ENCODE data around the gene TXNL1.
"Not testable (repeated sequence)": the region's sequence is repeated elsewhere in the genome, so short reads cannot be mapped to it uniquely, and the experiment has no call there.

The TXNL1 gene

GRCh38 chr18:56638232-56639103 is at the start of gene TXNL1:
TXNL1 (minus strand) TSS chr18:56638592; CDS start chr18:56638440, 152 bp downstream.
- DNase-seq (ENCODE audit: low read depth), result peak; percentile 96

GRCh38 chr18:56684277-56684676 is 45.9 kb upstream of the TXNL1 start:
- H3K4me3 ChIP-seq (ENCODE audit: low read depth, low read length), result no peak overlapping the region
- DNase-seq (ENCODE audit: low read depth), result no peak

More at GRCh38 chr18:56638232-56639103, at the start of gene TXNL1:
- H3K4me3 ChIP-seq (ENCODE audit: low read depth, low read length), result peak within 1 kb of the TSS; percentile 94

DNA sequence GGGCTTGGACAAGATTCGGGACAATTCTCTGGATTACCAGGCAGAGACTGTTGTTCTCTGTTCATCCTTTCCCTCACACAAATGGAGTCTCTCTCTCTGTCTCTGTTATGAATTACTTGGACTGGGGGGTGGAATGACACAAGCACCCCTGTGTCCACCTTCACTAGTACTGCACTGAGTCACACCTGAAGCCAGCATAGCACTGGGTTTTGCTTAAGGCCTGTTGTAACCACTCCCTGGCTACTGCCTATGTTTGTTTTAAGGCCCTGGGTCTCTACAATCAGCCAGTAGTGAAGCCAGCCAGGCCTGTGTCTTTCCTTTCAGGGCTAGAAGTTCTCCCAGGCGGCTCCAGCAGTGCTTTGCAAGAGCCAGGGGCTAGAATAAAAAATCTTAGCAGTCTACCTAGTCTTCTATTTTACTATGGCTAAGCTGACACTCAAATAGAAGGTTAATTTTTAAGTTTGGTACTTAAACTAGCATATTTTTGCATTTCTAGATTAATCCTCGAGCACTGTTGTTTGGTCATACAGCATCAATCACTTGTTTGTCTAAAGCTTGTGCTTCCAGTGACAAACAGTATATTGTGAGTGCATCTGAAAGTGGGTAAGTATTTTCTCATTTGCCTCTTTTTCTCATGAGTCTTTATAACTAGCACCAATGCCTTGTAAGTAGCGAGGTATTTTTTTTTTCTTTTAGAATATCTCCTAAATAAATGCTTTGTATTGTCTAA is 40.6 kb upstream of the TXNL1 start:
- no peak overlapping the region for H3K4me3 ChIP-seq (ENCODE audit: low read depth, low read length)
- no peak for DNase-seq (ENCODE audit: low read depth)

DNA sequence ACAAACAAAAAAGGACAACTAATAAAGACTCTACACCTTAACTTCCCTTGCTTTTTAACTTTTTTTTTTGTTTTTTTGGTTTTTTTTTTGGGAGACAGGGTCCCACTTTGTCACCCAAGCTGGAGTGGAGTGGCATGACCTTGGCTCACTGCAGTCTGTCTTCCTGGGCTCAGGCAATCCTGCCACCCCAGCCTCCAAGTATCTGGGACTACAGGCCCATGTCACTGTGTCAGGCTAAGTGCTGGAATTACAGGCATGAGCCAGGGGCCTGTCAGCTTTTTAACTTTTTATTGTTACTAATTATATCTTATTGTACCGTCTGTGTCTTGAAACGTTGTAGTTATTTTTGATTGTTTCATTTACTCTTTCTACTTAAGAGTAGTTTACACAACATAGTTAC is 38.2 kb upstream of the TXNL1 start:
- no peak for DNase-seq (ENCODE audit: low read depth)
- H3K4me3 ChIP-seq (ENCODE audit: low read depth, low read length), result no peak overlapping the region

GRCh38 chr18:56672981-56673380 is 34.6 kb upstream of the TXNL1 start:
- no peak for DNase-seq (ENCODE audit: low read depth)
- no peak overlapping the region for H3K4me3 ChIP-seq (ENCODE audit: low read depth, low read length)

DNA sequence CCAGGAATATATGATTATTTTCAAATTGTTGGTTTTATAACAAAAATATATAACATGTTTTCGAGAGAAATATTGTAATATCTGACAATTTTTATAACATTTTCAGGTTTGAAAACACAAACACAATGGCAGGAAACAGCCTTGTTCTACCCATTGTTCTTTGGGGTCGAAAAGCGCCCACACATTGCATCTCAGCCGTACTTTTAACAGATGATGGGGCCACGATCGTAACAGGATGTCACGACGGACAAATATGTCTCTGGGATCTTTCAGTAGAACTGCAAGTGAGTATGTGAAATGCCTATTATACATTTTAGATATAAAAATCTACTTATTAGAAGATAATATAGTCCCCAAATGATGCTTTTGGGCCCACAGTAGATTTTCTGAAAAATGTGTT is 34.0 kb upstream of the TXNL1 start:
- DNase-seq (ENCODE audit: low read depth), result no peak
- H3K4me3 ChIP-seq (ENCODE audit: low read depth, low read length), result no peak overlapping the region

DNA sequence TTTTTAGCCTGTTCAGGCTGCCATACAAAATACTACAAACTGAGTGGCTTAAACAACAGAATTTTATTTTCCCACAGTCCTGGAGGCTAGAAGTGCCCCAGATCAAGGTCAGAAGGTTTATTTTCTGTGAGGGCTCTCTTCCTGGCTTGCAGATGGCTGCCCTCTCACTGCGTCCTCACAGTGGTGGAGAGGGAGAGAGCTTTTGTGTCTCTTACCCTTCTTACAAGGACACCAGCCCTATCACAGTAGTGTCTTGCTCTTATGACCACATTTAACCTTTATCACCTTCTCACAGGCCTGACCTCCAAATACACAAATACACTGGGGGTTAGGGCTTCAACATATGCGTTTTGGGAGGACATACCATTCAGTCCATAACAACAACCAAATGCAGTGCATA is 24.5 kb upstream of the TXNL1 start:
- H3K4me3 ChIP-seq (ENCODE audit: low read depth, low read length), result no peak overlapping the region
- no peak for DNase-seq (ENCODE audit: low read depth)

- DNase-seq (ENCODE audit: low read depth), result no peak
- H3K4me3 ChIP-seq (ENCODE audit: low read depth, low read length), result no peak overlapping the region
Measured at GRCh38 chr18:56662502-56662901, 24.1 kb upstream of the TXNL1 start.

GRCh38 chr18:56662063-56662408 is 23.6 kb upstream of the TXNL1 start:
- DNase-seq (ENCODE audit: low read depth), result no peak
- H3K4me3 ChIP-seq (ENCODE audit: low read depth, low read length), result no peak overlapping the region

- DNase-seq (ENCODE audit: low read depth), result peak; percentile 8
- H3K4me3 ChIP-seq (ENCODE audit: low read depth, low read length), result no peak overlapping the region
Measured at GRCh38 chr18:56661360-56662062, 23.1 kb upstream of the TXNL1 start.

- no peak overlapping the region for H3K4me3 ChIP-seq (ENCODE audit: low read depth, low read length)
- no peak for DNase-seq (ENCODE audit: low read depth)
Measured at GRCh38 chr18:56660655-56661054, 22.3 kb upstream of the TXNL1 start.

GRCh38 chr18:56659111-56659510 is 20.7 kb upstream of the TXNL1 start:
- no peak overlapping the region for H3K4me3 ChIP-seq (ENCODE audit: low read depth, low read length)
- no peak for DNase-seq (ENCODE audit: low read depth)

- DNase-seq (ENCODE audit: low read depth), result no peak
- no peak overlapping the region for H3K4me3 ChIP-seq (ENCODE audit: low read depth, low read length)
Measured at GRCh38 chr18:56658261-56658660, 19.9 kb upstream of the TXNL1 start.

- H3K4me3 ChIP-seq (ENCODE audit: low read depth, low read length); DNase-seq (ENCODE audit: low read depth): not testable (repeated sequence)
Measured at GRCh38 chr18:56654280-56654679, 15.9 kb upstream of the TXNL1 start.

GRCh38 chr18:56652802-56653201 is 14.4 kb upstream of the TXNL1 start:
- H3K4me3 ChIP-seq (ENCODE audit: low read depth, low read length), result no peak overlapping the region
- no peak for DNase-seq (ENCODE audit: low read depth)

GRCh38 chr18:56651771-56652092 is 13.3 kb upstream of the TXNL1 start:
- peak overlapping the region; percentile 92 for H3K4me3 ChIP-seq (ENCODE audit: low read depth, low read length)
- no peak for DNase-seq (ENCODE audit: low read depth)

DNA sequence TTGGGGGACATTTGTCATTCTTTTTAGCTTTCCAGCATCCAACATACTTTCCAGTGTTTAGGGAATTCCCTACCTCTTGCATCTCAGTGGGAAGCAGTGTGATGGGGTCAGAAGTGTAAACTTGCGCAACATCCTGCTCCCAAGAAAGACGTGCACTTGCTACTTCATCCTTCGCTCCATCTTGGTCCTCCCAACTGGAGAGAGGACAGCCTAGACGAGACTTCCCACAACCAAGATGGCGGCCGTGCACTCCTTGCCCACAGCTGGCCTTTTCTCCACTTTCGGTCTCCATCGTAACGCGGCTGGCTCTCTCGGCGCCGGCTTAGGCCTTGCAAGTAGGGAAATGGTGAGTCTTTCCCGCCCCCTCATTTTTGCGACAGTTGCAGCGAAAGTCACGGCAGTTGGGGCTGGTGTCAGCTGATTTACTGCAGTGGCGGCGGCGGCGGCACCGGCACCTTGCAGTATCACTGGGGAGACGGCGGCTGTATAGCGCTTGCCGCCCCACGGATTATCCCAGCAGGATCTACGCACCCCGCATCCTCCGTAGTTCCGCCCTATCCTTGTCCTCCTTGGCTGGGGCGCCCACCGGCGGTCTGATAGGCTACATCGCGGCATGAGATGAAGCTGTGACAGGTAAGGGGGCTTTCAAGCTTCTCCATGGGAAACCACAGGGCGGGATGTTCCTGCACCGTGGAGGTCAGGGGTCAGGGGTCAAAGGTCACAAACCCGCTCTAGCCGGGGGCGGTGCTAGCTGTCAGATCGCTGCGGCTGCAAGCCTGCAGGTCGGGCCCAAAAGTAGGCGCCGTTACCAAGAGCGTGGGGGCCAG is 12.8 kb upstream of the TXNL1 start, which contains the start of gene WDR7:
Gene WDR7 (plus strand): TSS at position 416 of the 827 bp plus-strand sequence. CDS start 21,157 bp downstream, outside the sequence.
- H3K4me3 ChIP-seq (ENCODE audit: low read depth, low read length), result peak within 1 kb of the TSS; percentile 92
- DNase-seq (ENCODE audit: low read depth), result peak; percentile 96

GRCh38 chr18:56649996-56650395 is 11.6 kb upstream of the TXNL1 start:
- DNase-seq (ENCODE audit: low read depth), result peak; percentile 49
- H3K4me3 ChIP-seq (ENCODE audit: low read depth, low read length), result no peak overlapping the region
